ENCODE measurements around the gene IL1RL1.
"Not testable (repeated sequence)": the region's sequence is repeated elsewhere in the genome, so short reads cannot be mapped to it uniquely, and the experiment has no call there.

The IL1RL1 gene

GRCh38 chr2:102313471-102313870, 2.1 kb downstream of the IL1RL1 start:
- TF ChIP-seq CTCF (IDR thresholded peaks at IDR 0.05; ENCODE audit: borderline replicate concordance, insufficient read depth, low read depth, low read length): no peak

DNA sequence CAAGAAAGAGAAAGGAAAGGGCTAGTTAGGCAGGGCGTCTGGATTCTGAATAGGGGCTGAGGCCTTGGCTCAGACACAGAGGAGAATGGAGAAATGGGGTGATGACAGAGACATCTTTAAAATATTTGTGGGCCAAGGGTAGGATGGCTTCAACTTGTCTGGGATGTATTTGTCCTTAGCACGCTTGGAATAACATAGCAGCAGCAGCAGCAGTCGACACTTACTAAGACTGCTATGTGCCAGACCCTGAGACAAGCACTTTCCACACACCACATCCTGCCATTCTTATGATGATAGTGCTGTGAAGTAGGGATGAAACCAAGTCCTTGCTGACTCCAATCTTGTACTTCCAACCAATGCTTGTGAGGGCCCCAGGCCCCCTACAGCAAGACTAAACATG, 2.6 kb downstream of the IL1RL1 start:
- no peak for TF ChIP-seq CTCF (IDR thresholded peaks at IDR 0.05; ENCODE audit: borderline replicate concordance, insufficient read depth, low read depth, low read length)

More at GRCh38 chr2:102313471-102313870, 2.1 kb downstream of the IL1RL1 start:
- no peak overlapping the region for H3K4me3 ChIP-seq (ENCODE audit: low read depth, low read length)

GRCh38 chr2:102315921-102316320, 4.6 kb downstream of the IL1RL1 start:
- TF ChIP-seq CTCF (IDR thresholded peaks at IDR 0.05; ENCODE audit: borderline replicate concordance, insufficient read depth, low read depth, low read length): no peak
- H3K4me3 ChIP-seq (ENCODE audit: low read depth, low read length): no peak overlapping the region

More for the DNA sequence above, 2.6 kb downstream of the IL1RL1 start:
- H3K4me3 ChIP-seq (ENCODE audit: low read depth, low read length): no peak overlapping the region

GRCh38 chr2:102317715-102318114, 6.4 kb downstream of the IL1RL1 start:
- TF ChIP-seq CTCF (IDR thresholded peaks at IDR 0.05; ENCODE audit: borderline replicate concordance, insufficient read depth, low read depth, low read length): no peak
- H3K4me3 ChIP-seq (ENCODE audit: low read depth, low read length): no peak overlapping the region

GRCh38 chr2:102318437-102318836, 7.1 kb downstream of the IL1RL1 start:
- no peak overlapping the region for H3K4me3 ChIP-seq (ENCODE audit: low read depth, low read length)
- no peak for TF ChIP-seq CTCF (IDR thresholded peaks at IDR 0.05; ENCODE audit: borderline replicate concordance, insufficient read depth, low read depth, low read length)

DNA sequence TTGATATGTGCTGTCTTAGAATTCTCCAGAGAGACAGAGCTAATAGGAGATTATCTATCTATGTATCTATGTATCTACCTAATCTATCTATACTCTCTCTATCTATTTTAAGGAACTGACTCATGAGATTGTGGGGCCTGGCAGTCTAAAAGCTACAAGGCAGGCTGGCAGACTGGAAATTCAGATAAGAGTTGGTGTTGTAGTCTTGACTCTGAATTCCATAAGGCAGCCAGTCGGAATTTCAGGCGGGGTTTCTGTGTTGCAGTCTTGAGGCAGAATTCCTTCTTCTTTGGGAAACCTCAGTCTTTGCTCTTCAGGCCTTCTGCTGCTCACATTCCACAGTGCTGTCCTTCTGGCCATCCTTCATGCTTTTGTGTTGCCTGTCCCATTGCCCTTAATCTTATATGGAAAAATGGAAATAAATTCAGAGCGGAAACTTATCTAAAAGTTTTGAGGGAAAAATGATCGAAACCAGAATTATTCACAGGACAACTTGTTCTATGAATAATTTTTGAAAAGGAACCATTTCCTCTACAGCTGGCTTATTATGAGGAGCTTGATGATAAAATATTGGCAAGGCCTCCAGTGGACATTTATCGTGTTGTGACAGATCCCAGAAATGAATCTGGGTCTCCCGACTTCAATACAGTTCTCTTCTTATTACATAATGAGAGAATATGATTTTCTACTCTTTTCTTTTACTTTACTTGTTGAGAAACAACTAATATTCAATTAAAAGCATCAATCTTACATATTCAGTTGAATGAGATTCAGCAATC, 10.8 kb downstream of the IL1RL1 start:
- no peak for TF ChIP-seq CTCF (IDR thresholded peaks at IDR 0.05; ENCODE audit: borderline replicate concordance, insufficient read depth, low read depth, low read length)
- H3K4me3 ChIP-seq (ENCODE audit: low read depth, low read length): no peak overlapping the region

GRCh38 chr2:102324914-102325313, 13.6 kb downstream of the IL1RL1 start:
- H3K4me3 ChIP-seq (ENCODE audit: low read depth, low read length): not testable (repeated sequence)
- TF ChIP-seq CTCF (IDR thresholded peaks at IDR 0.05; ENCODE audit: borderline replicate concordance, insufficient read depth, low read depth, low read length): 0 out of 2 replicates have a peak, but pooled peaks have one; percentile 4
